Glomerular endothelial cell (primary cell): ENCODE data around the gene HSD3B7. TPM values are rescaled to one million over a fixed set of nuclear protein-coding genes. Genes with fewer than 3 reads are reported as not detected.
"Not testable (repeated sequence)": the region's sequence is repeated elsewhere in the genome, so short reads cannot be mapped to it uniquely, and the experiment has no call there.

ENCODE experiments used
- DNase-seq: peaks from one replicate; pipeline ENCODE4 v3.0.0-alpha.2; 2011; ENCODE audit warnings: low read depth, low spot score; ENCODE audit errors: extremely low read depth
- total RNA-seq: library from RNA; depleted of rRNA; stranded (reverse); fragments of >200 nt; gene quantifications from 2 replicates; pipeline ENCODE4 v1.2.3, GENCODE V29; 2015

Gene HSD3B7
- total RNA-seq, 1 donor from 2014 or later, result 7.8 TPM

GRCh38 chr16:31017756-31018155, 32.7 kb downstream of the HSD3B7 start:
- DNase-seq, result not testable (repeated sequence)

- no peak for DNase-seq
Observed at GRCh38 chr16:31020536-31020935, 35.5 kb downstream of the HSD3B7 start.

- DNase-seq, result no peak
Observed at GRCh38 chr16:31022544-31023251, 37.7 kb downstream of the HSD3B7 start.

- DNase-seq, result no peak
Observed at GRCh38 chr16:31023252-31023602, 38.2 kb downstream of the HSD3B7 start.

GRCh38 chr16:31023627-31024226, 38.7 kb downstream of the HSD3B7 start:
- DNase-seq, result no peak

- no peak for DNase-seq
Observed at GRCh38 chr16:31025339-31025738, 40.3 kb downstream of the HSD3B7 start.

GRCh38 chr16:31029272-31029671, 44.3 kb downstream of the HSD3B7 start:
- no peak for DNase-seq

- no peak for DNase-seq
Observed at GRCh38 chr16:31031276-31031675, 46.3 kb downstream of the HSD3B7 start.

GRCh38 chr16:31032736-31033708, 48.0 kb downstream of the HSD3B7 start, which contains the start of gene STX4:
TSS of gene STX4 (plus strand) at chr16:31033558. CDS start at chr16:31033806, 248 bp downstream.
- peak; percentile 91 for DNase-seq

- no peak for DNase-seq
Observed at GRCh38 chr16:31033709-31034492, 48.9 kb downstream of the HSD3B7 start.

GRCh38 chr16:31036691-31037090, 51.7 kb downstream of the HSD3B7 start:
- DNase-seq, result no peak

Other genes starting within 250 kb of the HSD3B7 start
- gene PHKG2, start 236.8 kb upstream of the HSD3B7 start, total RNA-seq, result 17.6 and 25.3 TPM in 2 replicates
- 2.0 and 6.5 TPM in 2 replicates for gene CFAP119, start 223.1 kb upstream of the HSD3B7 start, total RNA-seq
- gene RNF40, start 222.9 kb upstream of the HSD3B7 start, total RNA-seq, result 100.0 and 115 TPM in 2 replicates
- 12.1 and 17.5 TPM in 2 replicates for gene ZNF629, start 198.0 kb upstream of the HSD3B7 start, total RNA-seq
- 44.5 and 54.5 TPM in 2 replicates for gene BCL7C, start 91.1 kb upstream of the HSD3B7 start, total RNA-seq
- gene CTF1, start 88.6 kb upstream of the HSD3B7 start, total RNA-seq, result 0.19 and 0.53 TPM in 2 replicates
- 29.5 and 29.9 TPM in 2 replicates for gene FBXL19, start 61.6 kb upstream of the HSD3B7 start, total RNA-seq
- gene ORAI3, start 36.1 kb upstream of the HSD3B7 start, total RNA-seq, result 40.0 and 47.3 TPM in 2 replicates
- 12.5 and 24.6 TPM in 2 replicates for gene SETD1A, start 27.5 kb upstream of the HSD3B7 start, total RNA-seq
- gene STX1B, start 25.4 kb downstream of the HSD3B7 start, total RNA-seq, result 0.41 and 2.6 TPM in 2 replicates
- gene STX4, start 48.4 kb downstream of the HSD3B7 start, total RNA-seq, result 36.4 and 44.7 TPM in 2 replicates
- 13.8 and 16.3 TPM in 2 replicates for gene ZNF668, start 89.0 kb downstream of the HSD3B7 start, total RNA-seq
- 17.6 and 22.1 TPM in 2 replicates for gene ZNF646, start 89.2 kb downstream of the HSD3B7 start, total RNA-seq
- 0.68 and 4.8 TPM in 2 replicates for gene PRSS53, start 103.7 kb downstream of the HSD3B7 start, total RNA-seq
- gene VKORC1, start 109.6 kb downstream of the HSD3B7 start, total RNA-seq, result 162 and 167 TPM in 2 replicates
- gene BCKDK, start 123.2 kb downstream of the HSD3B7 start, total RNA-seq, result 67.5 and 73.5 TPM in 2 replicates
- 29.1 and 32.6 TPM in 2 replicates for gene KAT8, start 132.5 kb downstream of the HSD3B7 start, total RNA-seq
- gene PRSS8, start 150.5 kb downstream of the HSD3B7 start, total RNA-seq, result 0.12 and 1.5 TPM in 2 replicates
- gene PRSS36, start 164.9 kb downstream of the HSD3B7 start, total RNA-seq, result 0.10 TPM in 1 of 2 replicates, not detected in the other
- gene FUS, start 194.9 kb downstream of the HSD3B7 start, total RNA-seq, result 66.1 and 107 TPM in 2 replicates
- gene PYCARD, start 217.6 kb downstream of the HSD3B7 start, total RNA-seq, result 32.2 and 33.1 TPM in 2 replicates
- gene TRIM72, start 228.9 kb downstream of the HSD3B7 start, total RNA-seq, result not detected in 2 replicates
- not detected in 2 replicates for gene PYDC1, start 231.9 kb downstream of the HSD3B7 start, total RNA-seq